Lower leg skin (tissue), 3 donors: Measurements from ENCODE around the gene LPCAT4.

ENCODE experiments used
- CTCF ChIP-seq, 3 donors: fragments of 450-650 bp; IDR thresholded peaks; one replicate each; pipeline ENCODE4 v1.5.1; 2016; ENCODE audit warnings: antibody characterized with exemption in 3 of 3, mild to moderate bottlenecking in 3 of 3, moderate library complexity in 2 of 3
- POLR2A ChIP-seq, 2 donors: fragments of 450-650 bp; IDR thresholded peaks; one replicate each; pipeline ENCODE4 v1.6.1; 2016 to 2017; ENCODE audit warnings: antibody characterized with exemption in 2 of 2, mild to moderate bottlenecking in 1 of 2, moderate library complexity in 1 of 2

GRCh38 chr15:34341381-34342212 is 25.4 kb downstream of the LPCAT4 start:
- TF ChIP-seq CTCF (IDR thresholded peaks at IDR 0.05) = no peak
- no peak for TF ChIP-seq POLR2A (IDR thresholded peaks at IDR 0.05)
